Testis (tissue), 3 donors: Measurements from ENCODE around the gene PRCC. TPM values are rescaled to one million over a fixed set of nuclear protein-coding genes. Genes with fewer than 3 reads are reported as not detected.

ENCODE experiments used
- DNase-seq: peaks from one replicate; pipeline ENCODE4 v3.0.0-alpha.2; 2019
- H3K27ac ChIP-seq, 2 donors: fragments of 200-600 bp; sonication (generic); one replicate each; pipeline ENCODE4 v1.5.1; 2019
- H3K27me3 ChIP-seq: fragments of 200-600 bp; sonication (generic); one replicate; pipeline ENCODE4 v1.5.1; 2019
- H3K36me3 ChIP-seq: fragments of 200-600 bp; sonication (generic); one replicate; pipeline ENCODE4 v1.5.1; 2017; ENCODE audit warnings: low read depth; ENCODE audit errors: missing control alignments
- H3K4me1 ChIP-seq: fragments of 200-600 bp; sonication (generic); one replicate; pipeline ENCODE4 v1.5.1; 2019
- H3K4me3 ChIP-seq, 2 donors: fragments of 200-600 bp; sonication (generic); one replicate each; pipeline ENCODE4 v1.5.1; 2017 to 2019
- H3K9me3 ChIP-seq: fragments of 200-600 bp; sonication (generic); one replicate; pipeline ENCODE4 v1.5.1; 2017
- POLR2A ChIP-seq: fragments of 450-650 bp; IDR thresholded peaks from one replicate; pipeline ENCODE4 v1.6.1; 2017; ENCODE audit warnings: antibody characterized with exemption, mild to moderate bottlenecking, moderate library complexity
- WGBS, 2 donors: methylation state at CpG; one replicate each; pipeline ENCODE4 v1.1.5; 2018; 5-methylcytosine and 5-hydroxymethylcytosine counted together
- intact Hi-C: fragments of 100-400 bp; cut with DNase I; formaldehyde crosslinking; loops from one replicate; pipeline ENCODE4 v1.15.1; 2023; ENCODE audit warnings: low total_unique reads
- polyA plus RNA-seq: library from polyadenylated mRNA; stranded (reverse); fragments of 350-450 nt; fragmentation: Illumina TruSeq; extraction: RNeasy Lipid Tissue Mini Kit (QIAGEN cat#74804); gene quantifications from one replicate; pipeline ENCODE4 v1.2.3, GENCODE V29; 2014; ENCODE audit warnings: low read depth, low replicate concordance; ENCODE audit not compliant: insufficient read depth
- total RNA-seq, 2 donors: library from RNA; depleted of rRNA; stranded (reverse); fragments of >200 nt; gene quantifications; one replicate each; pipeline ENCODE4 v1.2.3, GENCODE V29; 2016
- TF ChIP-seq, protein P1 (sequence below), 3 experiments: fragments of 450-650 bp in 2 of 3; fragments of 200-600 bp in 1 of 3; sonication (generic) in 1 of 3; IDR thresholded peaks; one replicate each; pipeline ENCODE4 v1.5.1; 2016 to 2019; ENCODE audit warnings: antibody characterized with exemption in 3 of 3, mild to moderate bottlenecking in 2 of 3, moderate library complexity in 1 of 3

Gene PRCC
- total and polyA plus RNA-seq, 3 donors from 2014 or later: 53.3 to 68.3 (median 62.0) TPM

DNA sequence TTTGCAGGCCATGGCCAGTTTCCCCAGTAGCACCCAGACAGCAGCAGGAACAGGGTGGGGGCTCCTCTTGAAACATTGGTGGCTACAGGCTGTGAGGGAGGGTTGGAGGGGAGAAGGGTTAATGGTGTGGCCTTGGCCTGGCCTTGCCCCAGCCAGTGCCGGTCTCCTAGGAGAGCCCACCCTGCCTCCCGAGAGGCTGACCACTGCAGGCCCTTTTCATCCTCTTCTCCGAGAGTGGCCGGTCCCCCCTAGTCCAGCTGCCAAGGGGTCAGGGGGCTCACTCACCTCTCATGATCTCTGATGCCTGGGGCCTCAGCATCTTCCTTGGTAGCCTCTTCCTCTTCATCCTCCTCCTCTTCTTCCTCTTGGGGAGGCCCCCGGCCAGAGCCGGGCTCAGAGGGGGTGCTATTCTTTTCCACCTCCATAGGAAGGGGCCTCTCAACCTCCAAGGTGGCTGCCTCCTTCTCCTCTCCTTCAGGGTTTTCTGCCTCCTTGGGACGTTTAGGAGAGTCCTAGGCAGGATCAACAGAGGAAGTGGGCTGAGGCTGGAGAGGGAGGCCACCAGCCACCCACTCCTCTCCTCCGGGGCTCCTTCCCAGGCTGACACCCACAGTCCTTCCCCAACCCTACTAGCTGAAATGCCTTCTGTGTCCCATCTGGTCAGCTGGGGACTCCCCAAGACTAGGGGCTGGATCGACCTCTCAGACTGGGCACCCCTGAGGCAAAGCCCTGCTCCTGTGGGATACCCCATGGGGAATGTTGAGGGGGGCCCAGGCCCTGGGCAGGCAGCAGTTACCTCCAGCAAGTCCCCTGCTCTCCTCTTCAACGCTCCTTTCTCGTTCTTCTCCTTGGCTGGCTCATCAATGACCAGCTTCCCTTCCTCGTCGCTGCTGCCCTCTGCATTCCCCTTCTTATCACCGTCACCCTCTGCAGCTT is 23.7 kb upstream of the PRCC start:
- no peak overlapping the region for H3K27ac ChIP-seq
- intact Hi-C loops: no loop called here
- 61 to 71% methylated on average over 14 of the region's 14 CpGs for WGBS, 2 donors

GRCh38 chr1:156744344-156744743 is 23.0 kb upstream of the PRCC start:
- no peak for TF ChIP-seq POLR2A
- TF ChIP-seq, protein P1, sequence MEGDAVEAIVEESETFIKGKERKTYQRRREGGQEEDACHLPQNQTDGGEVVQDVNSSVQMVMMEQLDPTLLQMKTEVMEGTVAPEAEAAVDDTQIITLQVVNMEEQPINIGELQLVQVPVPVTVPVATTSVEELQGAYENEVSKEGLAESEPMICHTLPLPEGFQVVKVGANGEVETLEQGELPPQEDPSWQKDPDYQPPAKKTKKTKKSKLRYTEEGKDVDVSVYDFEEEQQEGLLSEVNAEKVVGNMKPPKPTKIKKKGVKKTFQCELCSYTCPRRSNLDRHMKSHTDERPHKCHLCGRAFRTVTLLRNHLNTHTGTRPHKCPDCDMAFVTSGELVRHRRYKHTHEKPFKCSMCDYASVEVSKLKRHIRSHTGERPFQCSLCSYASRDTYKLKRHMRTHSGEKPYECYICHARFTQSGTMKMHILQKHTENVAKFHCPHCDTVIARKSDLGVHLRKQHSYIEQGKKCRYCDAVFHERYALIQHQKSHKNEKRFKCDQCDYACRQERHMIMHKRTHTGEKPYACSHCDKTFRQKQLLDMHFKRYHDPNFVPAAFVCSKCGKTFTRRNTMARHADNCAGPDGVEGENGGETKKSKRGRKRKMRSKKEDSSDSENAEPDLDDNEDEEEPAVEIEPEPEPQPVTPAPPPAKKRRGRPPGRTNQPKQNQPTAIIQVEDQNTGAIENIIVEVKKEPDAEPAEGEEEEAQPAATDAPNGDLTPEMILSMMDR (IDR thresholded peaks at IDR 0.05): no peak
- no peak for DNase-seq
- H3K4me1 ChIP-seq: peaks cover 46% of the 10 kb centered on the region
- no peak overlapping the region for H3K4me3 ChIP-seq
- no peaks in the 10 kb centered on the region for H3K9me3 ChIP-seq
- intact Hi-C loops: no loop called here
- no peaks in the 10 kb centered on the region for H3K27me3 ChIP-seq
- 76 to 83% methylated on average over 5 to 11 of the region's 12 CpGs for whole genome bisulfite sequencing, 2 donors
- H3K36me3 ChIP-seq: no peaks in the 10 kb centered on the region
- H3K27ac ChIP-seq: no peak overlapping the region

More for the DNA sequence above, 23.7 kb upstream of the PRCC start:
- Histone ChIP-seq H3K9me3 (no peaks in the 10 kb centered on the region), H3K4me1 (peaks cover 39% of the 10 kb centered on the region), H3K27me3 (no peaks in the 10 kb centered on the region), H3K4me3 (no peak overlapping the region), H3K36me3 (no peaks in the 10 kb centered on the region)
- no peak for DNase-seq
- TF ChIP-seq POLR2A: no peak
- TF ChIP-seq, protein P1 (IDR thresholded peaks at IDR 0.05): no peak

DNA sequence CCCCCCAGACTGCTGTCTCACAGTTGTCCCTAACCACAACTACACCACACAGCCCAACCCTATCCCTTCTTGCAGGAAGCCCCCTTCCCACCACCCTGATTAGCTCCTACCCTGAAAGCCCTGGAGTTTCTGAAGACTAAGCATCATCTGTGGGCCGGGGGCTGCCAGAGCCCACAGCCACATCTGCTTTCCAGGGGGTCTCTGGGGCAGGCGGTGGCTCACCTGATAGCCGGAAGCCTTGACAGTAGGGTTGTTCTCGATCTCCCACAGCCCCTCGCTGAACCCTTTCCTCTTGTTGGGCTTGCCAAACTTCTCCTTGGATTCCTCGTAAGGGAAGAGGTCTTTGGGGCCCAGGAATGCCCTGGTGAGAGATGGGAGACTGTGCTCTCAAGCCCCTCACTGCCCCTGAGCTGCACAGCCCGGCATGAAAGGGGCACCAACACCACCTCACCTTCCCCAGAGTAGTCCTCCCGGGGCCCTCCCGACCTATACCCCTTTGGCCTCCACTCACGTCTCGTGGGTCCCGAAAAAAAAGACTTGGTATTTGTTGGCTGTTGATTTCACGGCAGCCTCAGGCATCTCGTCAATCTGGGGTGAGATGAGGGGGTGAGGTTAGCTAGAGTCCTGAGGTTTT is 22.4 kb upstream of the PRCC start:
- WGBS, 2 donors: 82 to 92% methylated on average over 8 to 14 of the region's 14 CpGs
- Histone ChIP-seq H3K4me3 (no peak overlapping the region), H3K27me3 (no peaks in the 10 kb centered on the region), H3K4me1 (peaks cover 51% of the 10 kb centered on the region), H3K9me3 (no peaks in the 10 kb centered on the region), H3K36me3 (no peaks in the 10 kb centered on the region), H3K27ac (no peak overlapping the region)
- DNase-seq: no peak
- TF ChIP-seq POLR2A: no peak
- TF ChIP-seq, protein P1 (IDR thresholded peaks at IDR 0.05): no peak
- intact Hi-C loops: no loop called here

DNA sequence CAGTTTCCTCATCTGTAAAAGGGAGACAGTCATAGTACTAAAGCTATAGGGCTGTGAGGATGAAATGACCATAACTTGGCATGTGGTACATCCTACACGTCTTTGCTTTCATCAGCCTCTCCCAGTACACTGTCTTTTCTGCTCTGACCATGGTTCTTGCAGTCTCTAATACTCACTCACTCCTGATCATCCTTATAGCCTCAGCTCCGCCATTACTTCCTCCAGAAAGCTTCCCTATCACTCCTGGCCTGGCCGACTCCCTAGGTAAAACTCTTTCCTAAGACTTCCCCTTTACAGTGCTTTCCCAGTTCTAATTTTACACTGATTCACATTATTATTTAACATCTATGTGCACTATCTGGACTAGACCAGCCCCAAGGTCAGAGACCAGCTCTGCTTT is 21.5 kb upstream of the PRCC start:
- Histone ChIP-seq H3K4me1 (peaks cover 53% of the 10 kb centered on the region), H3K4me3 (no peak overlapping the region), H3K36me3 (no peaks in the 10 kb centered on the region), H3K27me3 (no peaks in the 10 kb centered on the region), H3K9me3 (no peaks in the 10 kb centered on the region), H3K27ac (peak overlapping the region; percentile 97)
- intact Hi-C loops: no loop called here
- no peak for TF ChIP-seq POLR2A
- TF ChIP-seq, protein P1 (IDR thresholded peaks at IDR 0.05): no peak
- WGBS, 2 donors: 60 to 75% methylated on average over 3 of the region's 3 CpGs
- DNase-seq: no peak
